ENCODE measurements around the gene VSIG10L.

Gene VSIG10L

DNA sequence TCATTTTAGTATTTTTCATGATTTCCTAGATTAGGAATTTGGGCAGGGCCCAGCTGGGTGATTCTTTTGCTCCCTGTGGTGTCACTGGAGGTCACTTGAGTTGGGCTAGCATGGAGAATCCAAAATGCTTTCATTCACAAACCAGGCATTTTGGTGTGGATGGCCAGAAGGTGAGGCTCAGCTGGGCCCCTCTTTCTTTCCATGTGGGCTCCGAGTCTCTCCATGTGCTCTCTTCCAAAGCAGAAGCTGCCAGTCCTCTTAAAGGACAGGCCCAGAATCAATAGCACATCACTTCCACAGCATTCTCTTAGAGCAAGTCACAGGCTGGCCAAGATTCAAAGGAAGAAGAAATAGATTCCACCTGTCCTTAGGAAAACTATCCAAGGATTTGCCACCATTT, 52.3 kb downstream of the VSIG10L start:
- Histone ChIP-seq H3K56ac (ENCODE audit: low read length) (no peak overlapping the region), H3K27ac (ENCODE audit: low read depth, low read length) (no peak overlapping the region), H3K4me2 (ENCODE audit: low read length) (no peak overlapping the region), H3K79me2 (ENCODE audit: control insufficient read depth, insufficient read depth, low read length) (no peaks in the 10 kb centered on the region), H3K9ac (ENCODE audit: low read length) (no peak overlapping the region), H2BK15ac (replicated peaks; ENCODE audit: low read depth) (no peak overlapping the region), H3K79me1 (ENCODE audit: low read length) (no peaks in the 10 kb centered on the region), H4K8ac (ENCODE audit: low read depth, low read length) (no peak overlapping the region), H3K4me1 (ENCODE audit: control insufficient read depth, low read depth, low read length) (peaks cover 16% of the 10 kb centered on the region), H2BK120ac (ENCODE audit: low read depth, low read length) (no peak overlapping the region), H2AK5ac (ENCODE audit: low read length) (no peak overlapping the region), H3K36me3 (ENCODE audit: control insufficient read depth, insufficient read depth, low read length) (no peaks in the 10 kb centered on the region), H4K5ac (ENCODE audit: low read length) (no peak overlapping the region), H3K4ac (ENCODE audit: low read depth, low read length) (no peak overlapping the region), H3K23ac (ENCODE audit: low read length) (no peak overlapping the region), H3K18ac (ENCODE audit: low read length) (no peak overlapping the region), H3K27me3 (ENCODE audit: insufficient read depth, low read length, poor library complexity) (no peaks in the 10 kb centered on the region), H3K4me3 (ENCODE audit: low read length) (no peak overlapping the region), H2BK5ac (ENCODE audit: low read length) (no peak overlapping the region)
- DNase-seq = no peak
- no CpG with 5 or more reads among the region's 1 CpG for WGBS (ENCODE audit: extremely low coverage, insufficient coverage, low lambda C conversion rate)

DNA sequence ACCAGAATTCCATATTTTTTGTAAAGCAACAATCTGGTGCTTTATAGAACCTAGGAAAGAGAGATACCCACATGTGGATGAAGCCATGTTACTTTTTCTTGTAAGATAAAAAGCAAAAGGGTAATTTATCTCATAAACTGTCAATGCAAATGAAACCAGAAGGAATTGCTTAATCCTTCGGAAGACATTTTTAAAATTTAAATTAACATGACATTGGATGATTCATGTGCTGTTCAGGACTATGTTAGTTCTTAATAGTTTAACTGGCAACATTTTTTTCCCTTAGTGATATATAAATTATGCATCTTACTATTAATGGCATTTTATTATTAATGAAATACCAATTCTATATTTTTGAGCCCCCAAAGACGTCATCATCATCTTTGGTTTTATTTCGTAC, 56.3 kb downstream of the VSIG10L start:
- no peak overlapping the region for H2BK5ac ChIP-seq (ENCODE audit: low read length)
- H3K4me1 ChIP-seq (ENCODE audit: control insufficient read depth, low read depth, low read length) = no peaks in the 10 kb centered on the region
- H3K4me3 ChIP-seq (ENCODE audit: low read length) = no peak overlapping the region
- WGBS (ENCODE audit: extremely low coverage, insufficient coverage, low lambda C conversion rate) = no CpG with 5 or more reads among the region's 3 CpGs
- H4K8ac ChIP-seq (ENCODE audit: low read depth, low read length) = no peak overlapping the region
- no peaks in the 10 kb centered on the region for H3K36me3 ChIP-seq (ENCODE audit: control insufficient read depth, insufficient read depth, low read length)
- no peak overlapping the region for H3K4me2 ChIP-seq (ENCODE audit: low read length)
- H3K23ac ChIP-seq (ENCODE audit: low read length) = no peak overlapping the region
- no peak overlapping the region for H3K27ac ChIP-seq (ENCODE audit: low read depth, low read length)
- no peak overlapping the region for H3K4ac ChIP-seq (ENCODE audit: low read depth, low read length)
- H2BK120ac ChIP-seq (ENCODE audit: low read depth, low read length) = no peak overlapping the region
- no peak overlapping the region for H3K18ac ChIP-seq (ENCODE audit: low read length)
- no peaks in the 10 kb centered on the region for H3K27me3 ChIP-seq (ENCODE audit: insufficient read depth, low read length, poor library complexity)
- H2BK15ac ChIP-seq (replicated peaks; ENCODE audit: low read depth) = no peak overlapping the region
- H3K9ac ChIP-seq (ENCODE audit: low read length) = no peak overlapping the region
- no peaks in the 10 kb centered on the region for H3K79me2 ChIP-seq (ENCODE audit: control insufficient read depth, insufficient read depth, low read length)
- H4K5ac ChIP-seq (ENCODE audit: low read length) = no peak overlapping the region
- no peak for DNase-seq
- no peak overlapping the region for H3K56ac ChIP-seq (ENCODE audit: low read length)
- H3K79me1 ChIP-seq (ENCODE audit: low read length) = no peaks in the 10 kb centered on the region
- no peak overlapping the region for H2AK5ac ChIP-seq (ENCODE audit: low read length)

DNA sequence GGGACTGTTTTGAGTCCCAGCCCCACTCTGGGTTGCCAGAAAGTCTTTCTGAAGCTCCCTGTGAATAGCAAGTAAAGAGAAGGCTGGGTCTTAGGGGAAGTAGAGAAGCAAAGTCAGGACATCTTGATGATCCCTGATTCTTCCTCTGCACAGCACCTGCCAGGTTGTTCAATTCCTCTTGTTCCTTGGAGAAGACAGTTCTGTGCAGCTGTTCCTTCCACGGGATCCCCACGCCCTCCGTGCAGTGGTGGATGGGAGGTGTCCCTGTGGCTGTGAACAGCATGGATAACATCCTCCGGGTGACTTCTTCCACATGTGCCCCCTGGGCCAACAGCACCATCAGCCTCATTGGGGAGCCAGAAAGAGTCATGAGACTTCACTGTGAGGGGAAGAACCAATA, 59.6 kb downstream of the VSIG10L start:
- Histone ChIP-seq H3K79me2 (ENCODE audit: control insufficient read depth, insufficient read depth, low read length) (no peaks in the 10 kb centered on the region), H2BK120ac (ENCODE audit: low read depth, low read length) (no peak overlapping the region), H3K9ac (ENCODE audit: low read length) (no peak overlapping the region), H3K36me3 (ENCODE audit: control insufficient read depth, insufficient read depth, low read length) (no peaks in the 10 kb centered on the region), H3K79me1 (ENCODE audit: low read length) (no peaks in the 10 kb centered on the region), H4K5ac (ENCODE audit: low read length) (no peak overlapping the region), H3K27ac (ENCODE audit: low read depth, low read length) (no peak overlapping the region), H3K56ac (ENCODE audit: low read length) (no peak overlapping the region), H3K4me3 (ENCODE audit: low read length) (no peak overlapping the region), H3K4me1 (ENCODE audit: control insufficient read depth, low read depth, low read length) (no peaks in the 10 kb centered on the region), H2BK5ac (ENCODE audit: low read length) (no peak overlapping the region), H3K23ac (ENCODE audit: low read length) (no peak overlapping the region), H3K4me2 (ENCODE audit: low read length) (no peak overlapping the region), H3K4ac (ENCODE audit: low read depth, low read length) (no peak overlapping the region), H2AK5ac (ENCODE audit: low read length) (no peak overlapping the region), H2BK15ac (replicated peaks; ENCODE audit: low read depth) (no peak overlapping the region), H3K18ac (ENCODE audit: low read length) (no peak overlapping the region), H4K8ac (ENCODE audit: low read depth, low read length) (no peak overlapping the region), H3K27me3 (ENCODE audit: insufficient read depth, low read length, poor library complexity) (no peaks in the 10 kb centered on the region)
- DNase-seq = no peak
- no CpG with 5 or more reads among the region's 4 CpGs for WGBS (ENCODE audit: extremely low coverage, insufficient coverage, low lambda C conversion rate)

Data from mesendoderm (in vitro differentiated cells).